Measurements from ENCODE around the gene ADAMTS2. TPM values are rescaled to one million over a fixed set of nuclear protein-coding genes. Genes with fewer than 3 reads are reported as not detected.
A peak's percentile ranks its signal among the peaks of the same experiment; 100 is the strongest.

ADAMTS2 gene
- total and polyA plus RNA-seq, 2 donors (not counting 1 experiment from before 2014, with no cell fraction given) = 16.2 to 70.2 TPM

- no peak overlapping the region for H3K4me2 ChIP-seq (ENCODE audit: extremely low read depth, insufficient read depth, low read length)
- no peaks in the 10 kb centered on the region for H3K27me3 ChIP-seq (ENCODE audit: control insufficient read depth, insufficient read depth, low read length)
- peaks cover 11% of the 10 kb centered on the region for H3K36me3 ChIP-seq (ENCODE audit: control insufficient read depth, insufficient read depth, low read length)
- H3K9ac ChIP-seq (ENCODE audit: insufficient read depth, low read length) = no peak overlapping the region
- DNase-seq (ENCODE audit: low read depth in 2 of 2) = no peak
- H2AFZ ChIP-seq (ENCODE audit: low read length) = no peak overlapping the region
- H3K9me3 ChIP-seq (ENCODE audit: control insufficient read depth, insufficient read depth, low read depth, low read length) = no peaks in the 10 kb centered on the region
- H3K4me3 ChIP-seq (replicated peaks in 1 of 4; ENCODE audit: control extremely low read depth in 1 of 4, insufficient read depth in 1 of 4, low read depth in 3 of 4, low read length in 4 of 4) = no peak overlapping the region
- H3K79me2 ChIP-seq (ENCODE audit: control insufficient read depth, insufficient read depth, low read length) = peaks cover 33% of the 10 kb centered on the region
- H4K20me1 ChIP-seq (ENCODE audit: control insufficient read depth, extremely low read depth, insufficient read depth, low read length) = no peaks in the 10 kb centered on the region
- H3K27ac ChIP-seq (ENCODE audit: insufficient read depth, low read length) = peak overlapping the region; percentile 84
- peaks cover 79% of the 10 kb centered on the region for H3K4me1 ChIP-seq (ENCODE audit: control insufficient read depth, extremely low read depth, insufficient read depth, low read length)
- no peak for TF ChIP-seq EZH2 (IDR thresholded peaks at IDR 0.05; ENCODE audit: low read length, missing control alignments)
- TF ChIP-seq CTCF (conservative IDR thresholded peaks at IDR 0.05 in 1 of 2, IDR thresholded peaks at IDR 0.05 in 1 of 2; ENCODE audit: low read depth in 1 of 2, low read length in 2 of 2) = no peak
Observed at GRCh38 chr5:179271428-179271734, 73.9 kb downstream of the ADAMTS2 start.

DNA sequence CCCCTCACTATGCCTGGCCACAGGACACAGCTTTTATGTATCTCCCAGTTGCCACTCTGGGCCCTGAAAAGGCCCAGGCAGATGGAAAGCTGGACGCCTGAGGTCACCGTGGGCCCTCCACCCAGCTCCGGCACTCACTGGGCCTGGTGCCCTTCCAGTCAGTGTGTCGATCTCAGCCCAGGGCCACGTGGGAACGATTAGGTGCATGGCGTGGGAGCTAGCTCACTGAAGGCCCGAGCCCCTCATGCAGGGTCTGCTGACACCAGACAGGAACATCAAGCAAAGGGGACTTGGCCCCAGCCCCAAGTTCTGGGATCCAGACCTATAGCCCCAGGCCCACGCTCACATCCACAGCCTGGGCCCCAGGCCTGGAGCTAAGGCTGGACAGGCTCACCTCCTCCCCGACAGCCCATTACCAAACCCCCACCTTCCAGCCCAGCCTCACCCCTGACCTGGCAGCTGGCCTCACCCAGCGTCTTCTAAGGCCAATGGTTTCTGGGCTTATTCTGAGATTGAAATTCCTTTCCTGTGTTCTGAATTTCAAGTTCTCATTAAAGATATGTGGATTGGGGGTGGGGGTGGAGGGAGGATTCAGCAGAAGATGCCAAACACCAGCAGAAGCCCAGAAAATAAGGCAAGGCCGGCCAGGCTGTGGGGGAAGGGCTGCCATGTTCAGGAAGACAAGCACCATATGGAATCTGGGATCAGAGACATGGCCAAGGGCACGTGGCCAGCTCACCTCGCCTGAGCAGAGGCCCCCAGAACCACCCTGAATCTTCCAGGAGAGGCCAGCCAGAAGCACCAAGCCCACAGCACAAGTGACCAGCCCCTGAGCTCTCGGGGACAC, 74.5 kb downstream of the ADAMTS2 start:
- H3K9ac ChIP-seq (ENCODE audit: insufficient read depth, low read length) = peak overlapping the region; percentile 48
- peaks cover 33% of the 10 kb centered on the region for H3K79me2 ChIP-seq (ENCODE audit: control insufficient read depth, insufficient read depth, low read length)
- DNase-seq (ENCODE audit: low read depth in 2 of 2) = peak; percentile 56 to 88

GRCh38 chr5:179269781-179270543, 75.3 kb downstream of the ADAMTS2 start:
- peaks cover 32% of the 10 kb centered on the region for H3K79me2 ChIP-seq (ENCODE audit: control insufficient read depth, insufficient read depth, low read length)
- peaks cover 11% of the 10 kb centered on the region for H3K36me3 ChIP-seq (ENCODE audit: control insufficient read depth, insufficient read depth, low read length)
- peak overlapping the region; percentile 48 for H3K9ac ChIP-seq (ENCODE audit: insufficient read depth, low read length)
- no peak overlapping the region for H2AFZ ChIP-seq (ENCODE audit: low read length)
- peaks cover 77% of the 10 kb centered on the region for H3K4me1 ChIP-seq (ENCODE audit: control insufficient read depth, extremely low read depth, insufficient read depth, low read length)
- TF ChIP-seq EZH2 (IDR thresholded peaks at IDR 0.05; ENCODE audit: low read length, missing control alignments) (no peak), CTCF (conservative IDR thresholded peaks at IDR 0.05 in 1 of 2, IDR thresholded peaks at IDR 0.05 in 1 of 2; ENCODE audit: low read depth in 1 of 2, low read length in 2 of 2) (no peak)
- H3K27ac ChIP-seq (ENCODE audit: insufficient read depth, low read length) = peak overlapping the region; percentile 84
- no peaks in the 10 kb centered on the region for H3K27me3 ChIP-seq (ENCODE audit: control insufficient read depth, insufficient read depth, low read length)
- H3K4me2 ChIP-seq (ENCODE audit: extremely low read depth, insufficient read depth, low read length) = no peak overlapping the region
- no peak overlapping the region for H3K4me3 ChIP-seq (replicated peaks in 1 of 4; ENCODE audit: control extremely low read depth in 1 of 4, insufficient read depth in 1 of 4, low read depth in 3 of 4, low read length in 4 of 4)
- H4K20me1 ChIP-seq (ENCODE audit: control insufficient read depth, extremely low read depth, insufficient read depth, low read length) = no peaks in the 10 kb centered on the region
- no peaks in the 10 kb centered on the region for H3K9me3 ChIP-seq (ENCODE audit: control insufficient read depth, insufficient read depth, low read depth, low read length)
- no peak for DNase-seq (ENCODE audit: low read depth in 2 of 2)

More for the DNA sequence above, 74.5 kb downstream of the ADAMTS2 start:
- H3K4me2 ChIP-seq (ENCODE audit: extremely low read depth, insufficient read depth, low read length) = peak overlapping the region; percentile 13
- no peak overlapping the region for H2AFZ ChIP-seq (ENCODE audit: low read length)
- peaks cover 11% of the 10 kb centered on the region for H3K36me3 ChIP-seq (ENCODE audit: control insufficient read depth, insufficient read depth, low read length)
- peak overlapping the region; percentile 84 for H3K27ac ChIP-seq (ENCODE audit: insufficient read depth, low read length)
- no peaks in the 10 kb centered on the region for H3K9me3 ChIP-seq (ENCODE audit: control insufficient read depth, insufficient read depth, low read depth, low read length)
- peak overlapping the region in 1 of 4 experiments; percentile 17 for H3K4me3 ChIP-seq (replicated peaks in 1 of 4; ENCODE audit: control extremely low read depth in 1 of 4, insufficient read depth in 1 of 4, low read depth in 3 of 4, low read length in 4 of 4)
- no peaks in the 10 kb centered on the region for H3K27me3 ChIP-seq (ENCODE audit: control insufficient read depth, insufficient read depth, low read length)
- peaks cover 80% of the 10 kb centered on the region for H3K4me1 ChIP-seq (ENCODE audit: control insufficient read depth, extremely low read depth, insufficient read depth, low read length)
- no peaks in the 10 kb centered on the region for H4K20me1 ChIP-seq (ENCODE audit: control insufficient read depth, extremely low read depth, insufficient read depth, low read length)
- TF ChIP-seq EZH2 (IDR thresholded peaks at IDR 0.05; ENCODE audit: low read length, missing control alignments) = no peak
